ENCODE measurements around the gene GARNL3. TPM values are rescaled to one million over a fixed set of nuclear protein-coding genes. Genes with fewer than 3 reads are reported as not detected.

GARNL3 gene
- total RNA-seq, 2 experiments from 2014 or later: 16.1 to 17.2 TPM

DNA sequence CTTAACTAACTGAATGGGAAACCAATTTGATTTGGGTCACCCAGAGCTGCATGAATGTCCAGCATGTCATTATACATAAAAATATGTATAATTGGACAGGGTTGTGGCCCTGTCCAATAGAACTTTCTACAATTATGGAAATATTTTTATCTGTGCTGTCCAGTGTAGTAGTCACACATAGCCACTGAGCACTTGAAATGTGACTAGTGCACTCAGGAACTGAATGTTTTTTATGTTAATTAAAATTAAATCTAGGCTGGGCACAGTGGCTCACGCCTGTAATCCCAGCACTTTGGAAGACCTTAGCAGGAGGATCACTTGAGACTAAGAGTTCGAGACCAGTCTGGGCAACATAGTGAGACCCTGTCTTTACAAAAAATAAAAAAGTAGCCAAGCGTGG is 18.6 kb downstream of the GARNL3 start:
- H3K4me3 ChIP-seq (ENCODE audit: low read depth, low read length, poor library complexity, severe bottlenecking): no peak overlapping the region
- no peaks in the 10 kb centered on the region for H3K79me2 ChIP-seq (ENCODE audit: insufficient read depth, low read depth, low read length)
- CTCF ChIA-PET (ENCODE audit: unreplicated experiment): no interaction called here
- DNase-seq (ENCODE audit: low spot score): no peak
- H3K9me2 ChIP-seq (ENCODE audit: insufficient read depth, low read length): no peaks in the 10 kb centered on the region
- no peak overlapping the region for H3K4me2 ChIP-seq (ENCODE audit: low read length)
- no peak overlapping the region for H3K27ac ChIP-seq (ENCODE audit: low read depth, low read length, poor library complexity, severe bottlenecking)
- no TSS peak for BruUV-seq (replicated peaks)
- H3K36me3 ChIP-seq (ENCODE audit: insufficient read depth, low read length): no peaks in the 10 kb centered on the region
- POLR2A ChIA-PET: no interaction called here
- no peak overlapping the region for H2AFZ ChIP-seq (ENCODE audit: low read length)
- TF ChIP-seq, protein P1, sequence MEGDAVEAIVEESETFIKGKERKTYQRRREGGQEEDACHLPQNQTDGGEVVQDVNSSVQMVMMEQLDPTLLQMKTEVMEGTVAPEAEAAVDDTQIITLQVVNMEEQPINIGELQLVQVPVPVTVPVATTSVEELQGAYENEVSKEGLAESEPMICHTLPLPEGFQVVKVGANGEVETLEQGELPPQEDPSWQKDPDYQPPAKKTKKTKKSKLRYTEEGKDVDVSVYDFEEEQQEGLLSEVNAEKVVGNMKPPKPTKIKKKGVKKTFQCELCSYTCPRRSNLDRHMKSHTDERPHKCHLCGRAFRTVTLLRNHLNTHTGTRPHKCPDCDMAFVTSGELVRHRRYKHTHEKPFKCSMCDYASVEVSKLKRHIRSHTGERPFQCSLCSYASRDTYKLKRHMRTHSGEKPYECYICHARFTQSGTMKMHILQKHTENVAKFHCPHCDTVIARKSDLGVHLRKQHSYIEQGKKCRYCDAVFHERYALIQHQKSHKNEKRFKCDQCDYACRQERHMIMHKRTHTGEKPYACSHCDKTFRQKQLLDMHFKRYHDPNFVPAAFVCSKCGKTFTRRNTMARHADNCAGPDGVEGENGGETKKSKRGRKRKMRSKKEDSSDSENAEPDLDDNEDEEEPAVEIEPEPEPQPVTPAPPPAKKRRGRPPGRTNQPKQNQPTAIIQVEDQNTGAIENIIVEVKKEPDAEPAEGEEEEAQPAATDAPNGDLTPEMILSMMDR (conservative IDR thresholded peaks at IDR 0.05; ENCODE audit: low read length): no peak
- no peak for TF ChIP-seq EZH2phosphoT487 (IDR thresholded peaks at IDR 0.05; ENCODE audit: borderline replicate concordance, low read depth, low read length)
- H3K9me3 ChIP-seq (ENCODE audit: low read length): no peaks in the 10 kb centered on the region
- peaks cover 31% of the 10 kb centered on the region for H3K4me1 ChIP-seq (ENCODE audit: insufficient read depth, low read length, poor library complexity, severe bottlenecking)
- intact Hi-C loops (cut with micrococcal nuclease; ENCODE audit: unreplicated experiment): no loop called here
- no peaks in the 10 kb centered on the region for H4K20me1 ChIP-seq (ENCODE audit: insufficient read depth, low read length)

DNA sequence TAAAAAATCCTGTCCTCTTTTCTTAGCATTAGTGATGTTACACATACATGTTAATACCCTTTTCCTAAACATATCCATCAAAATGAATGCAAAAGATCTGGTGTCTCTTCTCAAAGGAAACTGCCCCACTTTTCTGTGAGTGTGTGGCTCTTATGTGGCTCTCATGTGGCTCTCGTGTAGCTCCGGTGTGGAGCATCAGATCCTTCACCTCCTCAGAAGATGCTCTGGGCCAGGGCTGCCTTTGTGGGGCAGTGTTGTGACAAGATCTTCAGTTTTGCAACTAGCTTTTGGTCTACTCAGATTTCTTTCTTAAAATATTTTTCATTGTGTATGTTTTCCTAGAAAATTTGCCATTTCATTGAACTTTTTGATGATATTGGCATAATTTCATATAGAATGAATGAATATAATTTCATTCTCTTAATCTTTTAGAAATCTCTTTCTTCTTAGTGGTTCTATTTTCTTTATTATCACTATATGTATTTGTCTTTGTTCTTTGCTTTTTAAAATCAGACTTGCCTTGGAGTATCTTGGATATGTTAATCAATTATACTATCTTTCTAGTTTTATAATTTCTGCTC is 19.4 kb downstream of the GARNL3 start:
- Histone ChIP-seq H3K4me2 (ENCODE audit: low read length) (no peak overlapping the region), H2AFZ (ENCODE audit: low read length) (no peak overlapping the region), H3K4me1 (ENCODE audit: insufficient read depth, low read length, poor library complexity, severe bottlenecking) (peaks cover 22% of the 10 kb centered on the region), H3K79me2 (ENCODE audit: insufficient read depth, low read depth, low read length) (no peaks in the 10 kb centered on the region), H4K20me1 (ENCODE audit: insufficient read depth, low read length) (no peaks in the 10 kb centered on the region), H3K27ac (ENCODE audit: low read depth, low read length, poor library complexity, severe bottlenecking) (no peak overlapping the region), H3K4me3 (ENCODE audit: low read depth, low read length, poor library complexity, severe bottlenecking) (no peak overlapping the region), H3K9me3 (ENCODE audit: low read length) (no peaks in the 10 kb centered on the region), H3K36me3 (ENCODE audit: insufficient read depth, low read length) (no peaks in the 10 kb centered on the region), H3K9me2 (ENCODE audit: insufficient read depth, low read length) (no peaks in the 10 kb centered on the region)
- TF ChIP-seq, protein P1 (conservative IDR thresholded peaks at IDR 0.05; ENCODE audit: low read length): peak; percentile 64
- no peak for TF ChIP-seq EZH2phosphoT487 (IDR thresholded peaks at IDR 0.05; ENCODE audit: borderline replicate concordance, low read depth, low read length)
- CTCF ChIA-PET (ENCODE audit: unreplicated experiment): no interaction called here
- BruUV-seq (replicated peaks): no TSS peak
- POLR2A ChIA-PET: no interaction called here
- intact Hi-C loops (cut with micrococcal nuclease; ENCODE audit: unreplicated experiment): no loop called here
- peak; percentile 43 for DNase-seq (ENCODE audit: low spot score)

DNA sequence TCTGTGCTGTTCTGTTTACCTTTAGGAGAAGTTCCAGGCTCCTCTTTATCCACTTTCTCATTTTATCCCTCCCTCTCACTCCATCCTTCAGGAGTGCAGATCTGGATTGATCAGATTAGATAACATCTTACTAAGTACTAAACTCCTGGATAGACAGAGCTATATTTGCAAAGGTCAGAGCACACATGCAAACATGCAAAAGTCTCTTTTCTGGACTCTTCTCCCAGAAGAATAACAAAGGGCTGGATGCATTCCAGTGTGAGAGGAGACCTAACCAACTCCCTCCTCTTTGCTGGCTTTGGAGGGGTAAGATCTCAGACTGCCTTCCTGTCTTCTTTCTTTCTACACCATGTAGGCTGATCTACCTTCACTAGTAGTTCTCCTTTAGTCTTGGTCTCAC is 21.4 kb downstream of the GARNL3 start:
- Histone ChIP-seq H3K4me1 (ENCODE audit: insufficient read depth, low read length, poor library complexity, severe bottlenecking) (peaks cover 11% of the 10 kb centered on the region), H3K79me2 (ENCODE audit: insufficient read depth, low read depth, low read length) (no peaks in the 10 kb centered on the region), H2AFZ (ENCODE audit: low read length) (no peak overlapping the region), H3K9me2 (ENCODE audit: insufficient read depth, low read length) (no peaks in the 10 kb centered on the region), H3K4me3 (ENCODE audit: low read depth, low read length, poor library complexity, severe bottlenecking) (no peak overlapping the region), H3K9me3 (ENCODE audit: low read length) (no peaks in the 10 kb centered on the region), H3K4me2 (ENCODE audit: low read length) (no peak overlapping the region), H4K20me1 (ENCODE audit: insufficient read depth, low read length) (no peaks in the 10 kb centered on the region), H3K27ac (ENCODE audit: low read depth, low read length, poor library complexity, severe bottlenecking) (no peak overlapping the region), H3K36me3 (ENCODE audit: insufficient read depth, low read length) (no peaks in the 10 kb centered on the region)
- ChIA-PET POLR2A (no interaction called here), CTCF (ENCODE audit: unreplicated experiment) (no interaction called here)
- intact Hi-C loops (cut with micrococcal nuclease; ENCODE audit: unreplicated experiment): no loop called here
- BruUV-seq (replicated peaks): no TSS peak
- TF ChIP-seq, protein P1 (conservative IDR thresholded peaks at IDR 0.05; ENCODE audit: low read length): no peak
- TF ChIP-seq EZH2phosphoT487 (IDR thresholded peaks at IDR 0.05; ENCODE audit: borderline replicate concordance, low read depth, low read length): no peak
- no peak for DNase-seq (ENCODE audit: low spot score)

Data from OCI-LY7 (cell line).